ENCODE measurements around the gene JUNB.
"Not testable (repeated sequence)": the region's sequence is repeated elsewhere in the genome, so short reads cannot be mapped to it uniquely, and the experiment has no call there.

The JUNB gene

DNA sequence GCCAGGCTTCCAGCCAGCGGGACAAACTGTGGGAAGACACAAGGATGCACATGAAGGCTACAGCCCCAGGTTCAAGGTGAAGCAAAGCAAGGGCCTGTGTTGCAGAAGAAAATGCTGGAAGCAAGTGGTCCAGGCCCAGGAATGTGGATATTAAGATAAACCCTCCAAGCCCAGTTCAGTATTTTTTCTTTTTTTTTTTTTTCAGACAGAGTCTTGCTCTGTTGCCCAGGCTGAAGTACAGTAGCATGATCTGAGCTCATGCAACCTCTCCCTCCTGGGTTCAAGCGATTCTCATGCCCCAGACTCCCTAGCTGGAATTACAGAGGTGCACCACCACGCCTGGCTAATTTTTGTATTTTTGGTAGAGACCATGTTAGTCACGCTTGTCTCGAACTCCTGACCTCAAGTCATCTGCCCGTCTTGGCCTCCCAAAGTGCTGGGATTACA lies 5.9 kb downstream of the JUNB start:
- peaks cover 18% of the 10 kb centered on the region for H3K36me3 ChIP-seq (replicated peaks)
- DNase-seq: no peak
- H3K27me3 ChIP-seq (replicated peaks): no peaks in the 10 kb centered on the region
- in situ Hi-C loops (cut with HindIII; ENCODE audit: low pct_ligation_motif_present, low sequenced_read_pairs): no loop called here
- H3K27ac ChIP-seq: no peak overlapping the region
- TF ChIP-seq, protein P1, sequence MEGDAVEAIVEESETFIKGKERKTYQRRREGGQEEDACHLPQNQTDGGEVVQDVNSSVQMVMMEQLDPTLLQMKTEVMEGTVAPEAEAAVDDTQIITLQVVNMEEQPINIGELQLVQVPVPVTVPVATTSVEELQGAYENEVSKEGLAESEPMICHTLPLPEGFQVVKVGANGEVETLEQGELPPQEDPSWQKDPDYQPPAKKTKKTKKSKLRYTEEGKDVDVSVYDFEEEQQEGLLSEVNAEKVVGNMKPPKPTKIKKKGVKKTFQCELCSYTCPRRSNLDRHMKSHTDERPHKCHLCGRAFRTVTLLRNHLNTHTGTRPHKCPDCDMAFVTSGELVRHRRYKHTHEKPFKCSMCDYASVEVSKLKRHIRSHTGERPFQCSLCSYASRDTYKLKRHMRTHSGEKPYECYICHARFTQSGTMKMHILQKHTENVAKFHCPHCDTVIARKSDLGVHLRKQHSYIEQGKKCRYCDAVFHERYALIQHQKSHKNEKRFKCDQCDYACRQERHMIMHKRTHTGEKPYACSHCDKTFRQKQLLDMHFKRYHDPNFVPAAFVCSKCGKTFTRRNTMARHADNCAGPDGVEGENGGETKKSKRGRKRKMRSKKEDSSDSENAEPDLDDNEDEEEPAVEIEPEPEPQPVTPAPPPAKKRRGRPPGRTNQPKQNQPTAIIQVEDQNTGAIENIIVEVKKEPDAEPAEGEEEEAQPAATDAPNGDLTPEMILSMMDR (IDR thresholded peaks at IDR 0.05; ENCODE audit: low read depth, low read length, missing control alignments): no peak
- H3K4me3 ChIP-seq (ENCODE audit: low read depth, low read length): no peak overlapping the region

DNA sequence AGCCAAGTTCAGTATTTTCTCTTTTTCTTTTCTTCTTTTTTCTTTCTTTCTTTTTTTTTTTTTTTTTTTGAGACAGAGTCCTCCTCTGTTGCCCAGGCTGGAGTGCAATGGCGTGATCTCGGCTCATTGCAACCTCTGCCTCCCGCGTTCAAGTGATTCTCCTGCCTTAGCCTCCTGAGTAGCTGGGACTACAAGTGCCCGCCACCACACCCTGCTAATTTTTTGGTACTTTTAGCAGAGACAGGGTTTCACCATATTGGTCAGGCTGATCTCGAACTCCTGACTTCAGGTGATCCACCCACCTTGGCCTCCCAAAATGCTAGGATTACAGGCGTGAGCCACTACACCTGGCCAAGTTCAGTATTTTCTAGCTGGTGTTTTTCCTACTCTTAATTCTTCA lies 6.3 kb downstream of the JUNB start:
- in situ Hi-C loops (cut with HindIII; ENCODE audit: low pct_ligation_motif_present, low sequenced_read_pairs); DNase-seq; H3K27me3 ChIP-seq (replicated peaks); H3K4me3 ChIP-seq (ENCODE audit: low read depth, low read length); H3K27ac ChIP-seq: not testable (repeated sequence)
- H3K36me3 ChIP-seq (replicated peaks): peaks cover 17% of the 10 kb centered on the region

DNA sequence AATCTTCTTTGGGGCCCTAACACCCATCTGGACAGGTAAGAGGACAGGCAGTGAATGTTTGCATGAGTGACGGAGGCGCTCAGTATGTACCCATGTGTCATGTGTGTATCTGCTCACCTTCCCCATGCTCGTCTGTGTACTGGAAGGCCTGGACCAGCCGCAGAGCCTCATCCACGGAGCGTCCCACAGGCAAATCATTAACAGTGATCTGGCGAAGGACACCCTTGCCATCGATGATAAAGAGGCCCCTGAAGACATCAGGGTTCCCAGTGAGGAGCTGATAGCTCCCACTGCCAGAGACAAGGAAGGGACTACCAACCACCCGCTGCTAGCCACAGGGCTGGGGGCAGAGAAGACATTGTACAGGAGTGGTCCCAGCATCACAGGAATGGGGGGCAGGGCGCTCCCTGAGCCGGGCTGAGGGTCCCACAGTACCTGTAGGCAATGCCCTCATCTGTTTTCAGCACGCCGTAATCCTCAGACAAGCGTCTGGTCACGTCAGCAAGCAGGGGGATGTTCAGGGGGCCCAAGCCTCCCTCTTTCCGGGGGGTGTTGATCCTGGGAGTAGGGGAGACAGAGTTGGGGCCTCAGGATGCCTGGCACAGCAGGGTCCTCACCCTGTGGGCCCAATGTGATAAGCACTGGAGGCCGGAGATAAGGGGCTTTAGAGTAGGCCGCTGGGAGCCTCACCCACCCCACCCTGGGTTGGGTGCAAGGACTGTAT lies 8.6 kb downstream of the JUNB start:
- Histone ChIP-seq H3K27me3 (replicated peaks) (no peaks in the 10 kb centered on the region), H3K4me3 (ENCODE audit: low read depth, low read length) (no peak overlapping the region), H3K27ac (no peak overlapping the region), H3K36me3 (replicated peaks) (peaks cover 15% of the 10 kb centered on the region)
- TF ChIP-seq, protein P1 (IDR thresholded peaks at IDR 0.05; ENCODE audit: low read depth, low read length, missing control alignments): no peak
- in situ Hi-C loops (cut with HindIII; ENCODE audit: low pct_ligation_motif_present, low sequenced_read_pairs): no loop called here
- no peak for DNase-seq

DNA sequence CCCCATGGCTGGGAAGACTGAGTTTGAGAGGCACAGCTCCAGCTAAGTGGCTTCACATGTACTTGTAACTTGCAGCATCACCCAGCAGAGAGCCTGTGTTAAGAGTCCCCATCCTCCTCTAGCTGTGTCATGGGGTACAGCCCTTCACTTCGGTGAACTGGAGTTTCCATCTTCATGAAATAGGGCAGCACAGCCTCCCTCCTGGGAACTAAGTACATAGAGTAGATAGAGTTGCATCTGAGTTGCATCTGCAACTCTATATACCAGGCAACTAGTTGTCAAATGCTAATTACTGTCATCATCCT lies 9.1 kb downstream of the JUNB start:
- H3K27me3 ChIP-seq (replicated peaks): no peaks in the 10 kb centered on the region
- no peak for DNase-seq
- TF ChIP-seq, protein P1 (IDR thresholded peaks at IDR 0.05; ENCODE audit: low read depth, low read length, missing control alignments): no peak
- H3K36me3 ChIP-seq (replicated peaks): peaks cover 15% of the 10 kb centered on the region
- in situ Hi-C loops (cut with HindIII; ENCODE audit: low pct_ligation_motif_present, low sequenced_read_pairs): no loop called here
- H3K27ac ChIP-seq: no peak overlapping the region
- H3K4me3 ChIP-seq (ENCODE audit: low read depth, low read length): peak overlapping the region; percentile 88

DNA sequence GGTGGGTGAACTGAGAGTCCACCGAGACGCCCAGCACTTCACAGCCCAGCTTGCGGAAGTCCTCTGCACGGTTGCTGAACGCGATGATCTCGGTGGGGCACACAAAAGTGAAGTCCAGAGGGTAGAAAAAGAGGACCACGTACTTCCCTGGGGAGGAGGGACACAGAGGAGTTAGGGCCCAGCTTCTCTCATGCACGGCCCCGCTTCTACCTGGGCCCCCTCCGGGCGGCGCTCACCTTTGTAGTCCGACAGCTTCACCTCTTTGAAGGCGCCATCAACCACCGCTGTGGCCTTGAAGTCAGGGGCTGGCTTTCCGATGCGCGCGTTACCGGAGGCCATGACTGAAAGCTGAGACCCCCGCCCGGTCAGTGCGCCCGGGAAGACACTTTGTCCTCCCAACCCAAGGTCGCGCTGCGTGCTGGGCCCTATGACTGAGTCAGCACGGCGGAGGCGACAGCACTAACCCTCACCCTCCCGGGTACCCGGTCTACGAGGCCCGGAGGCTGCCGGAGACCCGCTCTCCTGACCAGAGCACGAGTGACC lies 9.7 kb downstream of the JUNB start:
- H3K27me3 ChIP-seq (replicated peaks): no peaks in the 10 kb centered on the region
- TF ChIP-seq, protein P1 (IDR thresholded peaks at IDR 0.05; ENCODE audit: low read depth, low read length, missing control alignments): no peak
- H3K27ac ChIP-seq: no peak overlapping the region
- DNase-seq: no peak
- peak overlapping the region; percentile 88 for H3K4me3 ChIP-seq (ENCODE audit: low read depth, low read length)
- H3K36me3 ChIP-seq (replicated peaks): peaks cover 15% of the 10 kb centered on the region
- in situ Hi-C loops (cut with HindIII; ENCODE audit: low pct_ligation_motif_present, low sequenced_read_pairs): no loop called here

DNA sequence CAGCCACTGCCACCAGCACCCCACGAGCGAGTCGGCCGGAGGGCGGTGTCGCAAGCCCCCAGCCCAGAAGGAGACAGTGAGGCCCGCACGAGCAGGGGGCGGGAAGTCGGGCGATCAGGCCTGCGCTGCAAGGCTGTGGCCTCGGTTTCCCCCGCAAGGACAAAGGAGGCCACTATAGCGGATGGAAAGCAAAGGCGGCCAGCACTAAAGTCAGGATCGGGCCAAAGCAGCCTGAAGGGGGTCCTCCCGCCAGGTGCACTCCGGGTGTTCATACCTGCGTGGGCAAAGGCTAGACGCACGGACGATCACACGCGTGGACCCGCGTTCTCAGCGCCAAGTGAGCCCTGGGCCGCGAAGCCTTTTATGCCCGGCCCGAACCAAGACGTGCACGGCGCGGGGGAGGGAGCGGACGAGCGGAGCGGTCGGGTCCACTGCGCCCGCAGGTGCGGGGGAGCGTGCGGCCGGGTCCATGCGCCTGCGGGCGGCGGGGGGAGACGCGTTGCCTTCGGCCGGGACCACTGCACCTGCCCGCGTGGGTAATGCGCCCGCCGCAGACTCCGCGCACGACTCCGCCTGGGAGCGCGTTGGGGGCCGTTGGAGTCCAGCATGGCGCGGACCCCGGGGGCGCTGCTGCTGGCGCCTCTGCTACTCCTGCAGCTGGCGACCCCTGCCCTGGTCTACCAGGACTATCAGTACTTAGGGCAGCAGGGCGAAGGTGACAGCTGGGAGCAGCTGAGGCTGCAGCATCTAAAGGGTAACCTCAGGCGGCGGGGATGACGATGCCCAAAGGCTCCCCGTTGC lies 10.4 kb downstream of the JUNB start, which contains the start of the genes PRDX2 and THSD8:
TSS of gene PRDX2 (minus strand) at position 335 of the 801 bp plus-strand sequence. CDS start 539 bp downstream, outside the sequence.
TSS of gene THSD8 (plus strand) at position 604 of the 801 bp plus-strand sequence. CDS start at position 607, 3 bp downstream.
- DNase-seq: no peak
- TF ChIP-seq, protein P1 (IDR thresholded peaks at IDR 0.05; ENCODE audit: low read depth, low read length, missing control alignments): peak; percentile 1
- in situ Hi-C loops (cut with HindIII; ENCODE audit: low pct_ligation_motif_present, low sequenced_read_pairs): no loop called here
- no peaks in the 10 kb centered on the region for H3K27me3 ChIP-seq (replicated peaks)
- H3K27ac ChIP-seq: no peak within 1 kb of the TSS
- peaks cover 15% of the 10 kb centered on the region for H3K36me3 ChIP-seq (replicated peaks)
- peak within 1 kb of the TSS; percentile 88 for H3K4me3 ChIP-seq (ENCODE audit: low read depth, low read length)

Measured in brain microvascular endothelial cell (primary cell).